Measurements from ENCODE around the gene THOC2. TPM values are rescaled to one million over a fixed set of nuclear protein-coding genes. Genes with fewer than 3 reads are reported as not detected.

THOC2 gene
- total and polyA plus RNA-seq, 2 of the 8 experiments (the other 6 are each of a cell fraction or from before 2014, with no cell fraction given): 32.7 to 68.8 TPM

DNA sequence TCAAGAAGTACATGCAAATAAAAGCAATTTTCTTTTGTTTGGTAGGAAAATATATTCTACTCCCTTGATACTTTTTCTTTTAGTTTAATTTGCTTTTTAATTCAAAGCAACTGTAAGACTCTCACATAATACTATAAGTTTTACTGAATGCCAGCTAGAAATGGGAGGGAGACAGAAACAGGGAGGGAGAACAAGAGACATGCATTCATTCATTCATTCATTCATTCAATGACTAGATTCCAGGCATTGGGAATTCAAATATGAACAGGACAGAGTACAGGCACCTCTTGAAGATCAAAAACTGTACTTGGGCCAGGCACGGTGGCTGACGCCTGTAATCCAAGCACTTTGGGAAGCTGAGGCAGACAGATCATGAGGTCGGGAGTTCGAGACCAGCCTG, 85.6 kb downstream of the THOC2 start (continued):
- TF ChIP-seq CREB1 (IDR thresholded peaks at IDR 0.05) (no peak), BRCA1 (IDR thresholded peaks at IDR 0.05; ENCODE audit: low read depth, low read length) (no peak)
